NB4 (cell line): Measurements from ENCODE around the gene GMPR.

Source experiments
- CTCF ChIP-seq: IDR thresholded peaks from one replicate; pipeline ENCODE4 v1.5.1; 2012; ENCODE audit warnings: low read depth, low read length
- POLR2A ChIP-seq: IDR thresholded peaks from 2 replicates; pipeline ENCODE4 v1.6.1; 2011; ENCODE audit warnings: mild to moderate bottlenecking; ENCODE audit not compliant: insufficient read length; ENCODE audit errors: extremely low read depth

- no peak for TF ChIP-seq POLR2A
- no peak for TF ChIP-seq CTCF
Measured at GRCh38 chr6:16279243-16279642, 40.9 kb downstream of the GMPR start.
